NOMO-1 treated with dmso at 0.1 percent for 144 hours (cell line): ENCODE measurements around the gene RNU7-1.

ENCODE experiments used
- DNase-seq: peaks from one replicate; lab custom pipeline; 2025; ENCODE audit not compliant: unreplicated experiment; lab: John Stamatoyannopoulos, UW

RNU7-1 gene

DNA sequence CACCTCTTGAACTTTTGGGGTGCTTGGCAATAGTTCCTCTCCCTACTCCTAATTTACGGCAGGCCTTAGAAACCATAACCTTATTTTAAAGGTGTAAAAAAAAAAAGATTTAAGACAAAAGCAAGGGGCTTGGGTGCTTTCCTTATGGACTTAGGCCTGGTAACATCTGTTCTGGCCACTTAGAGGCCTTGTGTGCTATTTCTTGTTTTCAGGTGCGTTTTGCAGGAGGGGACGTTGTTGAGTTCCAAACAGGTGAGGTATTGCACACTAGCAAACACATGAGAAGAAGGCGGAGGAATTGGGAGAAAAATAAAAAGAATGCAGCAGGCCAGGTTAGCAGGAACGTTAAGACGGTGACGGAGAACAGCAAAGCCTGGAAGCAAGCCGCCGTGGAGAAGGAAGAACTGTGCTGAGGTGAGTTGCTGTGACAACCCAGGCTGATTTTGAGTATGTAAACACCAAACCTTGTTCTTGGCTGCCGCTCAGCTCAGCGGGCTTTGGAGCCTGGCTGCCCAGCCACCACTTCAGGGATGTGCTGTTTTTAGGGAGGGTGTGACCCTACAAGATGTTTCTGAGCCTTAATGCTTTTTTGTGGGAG is 44.4 kb downstream of the RNU7-1 start:
- no peak for DNase-seq
